Measurements from ENCODE around the gene GANAB.
"Not testable (repeated sequence)": the region's sequence is repeated elsewhere in the genome, so short reads cannot be mapped to it uniquely, and the experiment has no call there.

Gene GANAB

GRCh38 chr11:62592989-62593421 is 53.4 kb downstream of the GANAB start:
- Histone ChIP-seq H3K36me3 (ENCODE audit: insufficient read depth, low read length) (peaks cover 15% of the 10 kb centered on the region; the same call in 1 of the 2 replicates), H3K9me3 (ENCODE audit: control insufficient read depth, insufficient read depth, low read length) (no peaks in the 10 kb centered on the region), H3K4me1 (ENCODE audit: insufficient read depth, low read length) (0 out of 2 replicates have a peak, but pooled peaks cover 5% of the 10 kb centered on the region), H3K9ac (ENCODE audit: low read depth, low read length) (no peak overlapping the region)

GRCh38 chr11:62592146-62592815 is 54.1 kb downstream of the GANAB start:
- Histone ChIP-seq H3K9ac (ENCODE audit: low read depth, low read length) (peak overlapping the region; percentile 72), H3K9me3 (ENCODE audit: control insufficient read depth, insufficient read depth, low read length) (no peaks in the 10 kb centered on the region), H3K36me3 (ENCODE audit: insufficient read depth, low read length) (peaks cover 8% of the 10 kb centered on the region; the same call in 1 of the 2 replicates), H3K4me1 (ENCODE audit: insufficient read depth, low read length) (0 out of 2 replicates have a peak, but pooled peaks cover 5% of the 10 kb centered on the region)

GRCh38 chr11:62591448-62592145 is 54.8 kb downstream of the GANAB start, which contains the start of gene TUT1:
TSS of gene TUT1 (minus strand) at chr11:62591523. CDS start at chr11:62591485, 38 bp downstream.
- H3K9ac ChIP-seq (ENCODE audit: low read depth, low read length), result peak within 1 kb of the TSS; percentile 76
- 0 out of 2 replicates have a peak, but pooled peaks cover 5% of the 10 kb centered on the region for H3K4me1 ChIP-seq (ENCODE audit: insufficient read depth, low read length)
- H3K9me3 ChIP-seq (ENCODE audit: control insufficient read depth, insufficient read depth, low read length), result no peaks in the 10 kb centered on the region
- peaks cover 8% of the 10 kb centered on the region; the same call in 1 of the 2 replicates for H3K36me3 ChIP-seq (ENCODE audit: insufficient read depth, low read length)

- 0 out of 2 replicates have a peak, but pooled peaks cover 5% of the 10 kb centered on the region for H3K4me1 ChIP-seq (ENCODE audit: insufficient read depth, low read length)
- H3K36me3 ChIP-seq (ENCODE audit: insufficient read depth, low read length), result peaks cover 4% of the 10 kb centered on the region
- H3K9ac ChIP-seq (ENCODE audit: low read depth, low read length), result no peak overlapping the region
- H3K9me3 ChIP-seq (ENCODE audit: control insufficient read depth, insufficient read depth, low read length), result no peaks in the 10 kb centered on the region
Observed at GRCh38 chr11:62588966-62589637, 57.3 kb downstream of the GANAB start.

GRCh38 chr11:62585356-62585755 is 61.1 kb downstream of the GANAB start:
- H3K36me3 ChIP-seq (ENCODE audit: insufficient read depth, low read length); H3K9me3 ChIP-seq (ENCODE audit: control insufficient read depth, insufficient read depth, low read length); H3K4me1 ChIP-seq (ENCODE audit: insufficient read depth, low read length); H3K9ac ChIP-seq (ENCODE audit: low read depth, low read length): not testable (repeated sequence)

GRCh38 chr11:62581735-62582134 is 64.7 kb downstream of the GANAB start:
- not testable (repeated sequence) for H3K4me1 ChIP-seq (ENCODE audit: insufficient read depth, low read length); H3K9ac ChIP-seq (ENCODE audit: low read depth, low read length); H3K9me3 ChIP-seq (ENCODE audit: control insufficient read depth, insufficient read depth, low read length)
- H3K36me3 ChIP-seq (ENCODE audit: insufficient read depth, low read length), result peaks cover 10% of the 10 kb centered on the region

- H3K9ac ChIP-seq (ENCODE audit: low read depth, low read length), result no peak overlapping the region
- no peaks in the 10 kb centered on the region for H3K4me1 ChIP-seq (ENCODE audit: insufficient read depth, low read length)
- H3K9me3 ChIP-seq (ENCODE audit: control insufficient read depth, insufficient read depth, low read length), result no peaks in the 10 kb centered on the region
- peaks cover 10% of the 10 kb centered on the region for H3K36me3 ChIP-seq (ENCODE audit: insufficient read depth, low read length)
Observed at GRCh38 chr11:62580959-62581715, 65.3 kb downstream of the GANAB start.

GRCh38 chr11:62579252-62579651 is 67.2 kb downstream of the GANAB start:
- H3K9ac ChIP-seq (ENCODE audit: low read depth, low read length), result no peak overlapping the region
- peaks cover 9% of the 10 kb centered on the region; the same call in 1 of the 2 replicates for H3K36me3 ChIP-seq (ENCODE audit: insufficient read depth, low read length)
- peaks cover 5% of the 10 kb centered on the region; the same call in 1 of the 2 replicates for H3K4me1 ChIP-seq (ENCODE audit: insufficient read depth, low read length)
- H3K9me3 ChIP-seq (ENCODE audit: control insufficient read depth, insufficient read depth, low read length), result no peaks in the 10 kb centered on the region

- Histone ChIP-seq H3K9ac (ENCODE audit: low read depth, low read length) (no peak overlapping the region), H3K36me3 (ENCODE audit: insufficient read depth, low read length) (peaks cover 9% of the 10 kb centered on the region; the same call in 1 of the 2 replicates), H3K4me1 (ENCODE audit: insufficient read depth, low read length) (peaks cover 5% of the 10 kb centered on the region; the same call in 1 of the 2 replicates), H3K9me3 (ENCODE audit: control insufficient read depth, insufficient read depth, low read length) (no peaks in the 10 kb centered on the region)
Observed at GRCh38 chr11:62578541-62578940, 67.9 kb downstream of the GANAB start.

- Histone ChIP-seq H3K9ac (ENCODE audit: low read depth, low read length) (no peak overlapping the region), H3K4me1 (ENCODE audit: insufficient read depth, low read length) (peaks cover 11% of the 10 kb centered on the region), H3K36me3 (ENCODE audit: insufficient read depth, low read length) (peaks cover 13% of the 10 kb centered on the region), H3K9me3 (ENCODE audit: control insufficient read depth, insufficient read depth, low read length) (no peaks in the 10 kb centered on the region)
Observed at GRCh38 chr11:62577046-62577714, 69.2 kb downstream of the GANAB start.

GRCh38 chr11:62575837-62576236 is 70.6 kb downstream of the GANAB start:
- Histone ChIP-seq H3K9ac (ENCODE audit: low read depth, low read length) (no peak overlapping the region), H3K9me3 (ENCODE audit: control insufficient read depth, insufficient read depth, low read length) (no peaks in the 10 kb centered on the region), H3K36me3 (ENCODE audit: insufficient read depth, low read length) (peaks cover 26% of the 10 kb centered on the region), H3K4me1 (ENCODE audit: insufficient read depth, low read length) (peaks cover 18% of the 10 kb centered on the region)

- H3K4me1 ChIP-seq (ENCODE audit: insufficient read depth, low read length), result peaks cover 18% of the 10 kb centered on the region
- peak overlapping the region; percentile 77 for H3K9ac ChIP-seq (ENCODE audit: low read depth, low read length)
- peaks cover 32% of the 10 kb centered on the region for H3K36me3 ChIP-seq (ENCODE audit: insufficient read depth, low read length)
- no peaks in the 10 kb centered on the region for H3K9me3 ChIP-seq (ENCODE audit: control insufficient read depth, insufficient read depth, low read length)
Observed at GRCh38 chr11:62575156-62575555, 71.3 kb downstream of the GANAB start.

All from ES-I3 (cell line).